Right renal pelvis (tissue), 4 donors: ENCODE data around the gene ATP13A5. TPM values are rescaled to one million over a fixed set of nuclear protein-coding genes. Genes with fewer than 3 reads are reported as not detected.

Experiments
- DNase-seq, 4 donors: peaks; one replicate each; pipeline ENCODE4 v3.0.0-alpha.2; 2013; ENCODE audit warnings: low read depth in 4 of 4, low spot score in 3 of 4, missing footprints in 1 of 4
- polyA plus RNA-seq, 4 donors: library from polyadenylated mRNA; unstranded; fragments of 120-200 nt; gene quantifications; one replicate each; pipeline ENCODE4 v1.2.1, GENCODE V29; 2013; ENCODE audit not compliant: insufficient read length in 4 of 4

Gene ATP13A5, protein sequence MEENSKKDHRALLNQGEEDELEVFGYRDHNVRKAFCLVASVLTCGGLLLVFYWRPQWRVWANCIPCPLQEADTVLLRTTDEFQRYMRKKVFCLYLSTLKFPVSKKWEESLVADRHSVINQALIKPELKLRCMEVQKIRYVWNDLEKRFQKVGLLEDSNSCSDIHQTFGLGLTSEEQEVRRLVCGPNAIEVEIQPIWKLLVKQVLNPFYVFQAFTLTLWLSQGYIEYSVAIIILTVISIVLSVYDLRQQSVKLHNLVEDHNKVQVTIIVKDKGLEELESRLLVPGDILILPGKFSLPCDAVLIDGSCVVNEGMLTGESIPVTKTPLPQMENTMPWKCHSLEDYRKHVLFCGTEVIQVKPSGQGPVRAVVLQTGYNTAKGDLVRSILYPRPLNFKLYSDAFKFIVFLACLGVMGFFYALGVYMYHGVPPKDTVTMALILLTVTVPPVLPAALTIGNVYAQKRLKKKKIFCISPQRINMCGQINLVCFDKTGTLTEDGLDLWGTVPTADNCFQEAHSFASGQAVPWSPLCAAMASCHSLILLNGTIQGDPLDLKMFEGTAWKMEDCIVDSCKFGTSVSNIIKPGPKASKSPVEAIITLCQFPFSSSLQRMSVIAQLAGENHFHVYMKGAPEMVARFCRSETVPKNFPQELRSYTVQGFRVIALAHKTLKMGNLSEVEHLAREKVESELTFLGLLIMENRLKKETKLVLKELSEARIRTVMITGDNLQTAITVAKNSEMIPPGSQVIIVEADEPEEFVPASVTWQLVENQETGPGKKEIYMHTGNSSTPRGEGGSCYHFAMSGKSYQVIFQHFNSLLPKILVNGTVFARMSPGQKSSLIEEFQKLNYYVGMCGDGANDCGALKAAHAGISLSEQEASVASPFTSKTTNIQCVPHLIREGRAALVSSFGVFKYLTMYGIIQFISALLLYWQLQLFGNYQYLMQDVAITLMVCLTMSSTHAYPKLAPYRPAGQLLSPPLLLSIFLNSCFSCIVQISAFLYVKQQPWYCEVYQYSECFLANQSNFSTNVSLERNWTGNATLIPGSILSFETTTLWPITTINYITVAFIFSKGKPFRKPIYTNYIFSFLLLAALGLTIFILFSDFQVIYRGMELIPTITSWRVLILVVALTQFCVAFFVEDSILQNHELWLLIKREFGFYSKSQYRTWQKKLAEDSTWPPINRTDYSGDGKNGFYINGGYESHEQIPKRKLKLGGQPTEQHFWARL
- polyA plus RNA-seq = under 1 TPM in 2 of 4 donors, not detected in 2; 0.08 to 0.20 TPM

DNA sequence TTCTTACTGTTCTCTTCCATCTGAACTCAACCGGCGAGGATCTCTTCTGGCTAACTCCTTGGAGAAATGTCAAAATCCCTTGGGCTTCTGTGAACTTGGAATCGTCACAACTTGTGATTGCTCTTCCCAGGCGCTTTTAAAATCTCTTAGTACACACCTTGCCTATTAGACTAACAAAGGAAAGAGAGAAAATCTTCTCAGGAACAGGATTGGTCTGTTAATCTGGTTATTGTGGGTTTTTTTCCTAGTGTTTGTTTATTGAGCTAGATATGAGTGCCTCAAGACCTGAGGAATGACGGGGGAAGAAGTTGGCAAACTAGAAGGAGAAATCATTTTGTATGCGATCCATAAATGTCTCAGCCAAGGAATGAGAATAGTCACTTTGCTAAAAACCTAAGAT lies at the start of gene ATP13A5:
TSS of gene ATP13A5 (minus strand) at position 48 of the 400 bp plus-strand sequence. CDS start at position 20, 28 bp downstream.
- DNase-seq = no peak

- no peak for DNase-seq
Observed at GRCh38 chr3:193418576-193419373, 40.2 kb upstream of the ATP13A5 start.

DNA sequence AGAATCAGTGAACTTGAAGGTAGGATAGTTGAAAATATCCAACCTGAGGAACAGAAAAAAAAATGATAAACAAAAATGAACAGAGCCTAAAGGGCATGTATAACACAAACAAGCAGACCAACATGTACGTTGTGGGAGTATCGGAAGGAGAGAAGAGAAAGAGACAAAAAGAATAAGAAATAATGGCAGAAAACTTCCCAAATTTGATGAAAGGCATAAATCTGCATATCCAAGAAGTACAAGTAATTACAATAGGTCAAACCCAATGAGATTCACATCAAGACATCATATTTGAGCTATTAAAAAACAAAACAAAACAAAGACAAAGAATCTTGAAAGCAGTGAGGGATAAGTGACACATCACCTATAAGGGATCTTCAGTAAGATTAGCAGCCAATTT lies 38.1 kb upstream of the ATP13A5 start:
- no peak for DNase-seq

DNA sequence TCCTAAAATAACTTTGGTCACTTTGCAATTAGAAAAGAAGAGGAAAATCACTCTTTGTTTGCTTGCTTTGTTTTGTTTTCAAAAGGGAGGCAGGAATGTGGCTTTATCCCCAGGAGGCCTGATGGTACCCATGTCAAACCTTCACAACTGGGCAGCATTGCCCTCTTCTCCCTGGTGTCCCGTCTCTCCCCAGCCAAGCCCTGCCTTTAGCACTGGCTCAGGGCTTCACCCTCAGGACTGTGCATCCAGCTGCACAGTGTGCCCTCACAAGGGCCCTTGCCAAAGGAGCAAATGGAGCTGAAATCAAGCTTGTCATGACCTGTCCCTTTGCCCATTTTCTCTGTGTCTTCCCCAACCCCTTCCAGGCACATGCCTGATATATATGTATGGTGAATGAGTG lies 29.1 kb upstream of the ATP13A5 start:
- DNase-seq = no peak

DNA sequence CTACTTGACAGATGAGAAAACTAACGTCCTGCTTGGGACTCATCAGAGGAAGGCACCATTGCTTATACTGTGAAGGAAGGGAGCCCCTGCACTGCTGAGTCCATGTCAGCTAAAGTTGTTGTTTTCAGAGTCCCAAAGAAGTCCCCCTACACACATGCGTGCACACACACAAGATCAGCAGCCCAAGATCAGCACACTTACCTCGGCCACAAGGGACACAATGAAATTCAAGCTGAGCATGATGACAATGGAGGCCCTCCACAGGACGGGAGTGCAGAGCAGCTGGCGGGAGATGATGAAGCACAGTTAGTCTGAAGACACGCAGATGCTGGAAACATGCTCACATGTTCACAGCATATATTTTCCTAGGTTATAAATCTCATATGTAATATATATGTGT lies 28.6 kb upstream of the ATP13A5 start:
- DNase-seq = no peak

DNA sequence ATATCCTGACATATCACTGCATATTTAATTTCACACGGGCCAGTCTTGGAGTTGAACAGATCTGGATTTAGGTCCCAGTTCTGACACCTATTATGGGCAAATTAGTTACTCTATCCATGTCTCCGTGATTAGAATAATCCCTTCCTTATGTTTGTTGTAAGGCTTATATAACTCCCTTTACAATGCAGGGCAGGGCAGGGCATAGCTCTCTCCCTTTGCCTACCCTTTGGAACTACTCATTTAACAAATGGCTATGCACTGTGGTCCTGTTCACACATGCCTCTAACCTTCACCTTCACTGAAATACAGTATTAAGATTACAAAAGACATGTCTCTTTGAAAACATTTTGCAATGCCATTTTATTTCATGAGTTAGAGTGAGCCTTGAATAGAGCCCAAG lies 24.8 kb upstream of the ATP13A5 start:
- no peak for DNase-seq

- DNase-seq = no peak
Observed at GRCh38 chr3:193400304-193400703, 21.8 kb upstream of the ATP13A5 start.

GRCh38 chr3:193396451-193397244 lies 18.1 kb upstream of the ATP13A5 start:
- no peak for DNase-seq

- DNase-seq = peak in 3 of 4 donors; percentile 11 to 40 (median 29)
Observed at GRCh38 chr3:193391902-193392301, 13.3 kb upstream of the ATP13A5 start.

DNA sequence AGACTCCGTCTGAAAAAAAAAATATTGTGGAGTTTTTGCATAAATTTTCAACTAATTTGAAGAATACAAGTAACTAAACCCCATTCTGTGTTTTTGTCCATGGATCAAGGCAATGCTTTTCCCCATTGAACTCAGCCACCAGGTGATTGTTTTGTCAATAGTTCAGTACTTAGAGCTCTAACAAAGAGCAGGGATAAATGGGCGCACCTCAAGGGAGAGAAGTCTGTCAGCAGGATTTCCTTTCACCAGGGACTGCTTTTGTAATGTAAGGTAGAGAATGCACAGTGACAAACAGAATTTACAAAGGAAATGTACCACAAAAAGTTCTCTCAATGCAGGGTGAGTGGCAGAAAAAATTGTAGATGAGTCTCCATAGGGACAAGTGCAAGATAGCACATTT lies 10.8 kb upstream of the ATP13A5 start:
- no peak for DNase-seq

DNA sequence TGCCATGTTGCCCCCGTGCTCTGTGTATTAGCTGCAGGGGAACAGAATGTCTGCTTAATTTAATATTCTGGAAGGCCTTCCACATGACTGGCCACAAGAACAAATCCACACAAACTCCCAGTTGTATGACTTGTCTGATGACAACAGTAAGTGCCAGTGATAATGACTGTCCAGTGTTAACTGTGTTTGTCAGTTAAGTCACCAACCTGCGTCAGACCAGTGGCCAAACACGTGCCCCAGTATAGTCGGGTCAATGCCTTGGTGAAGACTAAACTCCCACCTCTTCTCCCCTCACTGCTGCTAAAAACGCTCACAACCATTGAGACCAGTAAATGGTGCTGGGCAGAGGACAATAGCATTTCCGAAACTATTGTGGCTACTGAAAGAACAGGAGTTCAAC lies 9.8 kb upstream of the ATP13A5 start:
- DNase-seq = no peak

- DNase-seq = no peak
Observed at GRCh38 chr3:193387596-193387995, 9.0 kb upstream of the ATP13A5 start.

GRCh38 chr3:193377591-193377990 lies 962 bp downstream of the ATP13A5 start:
- DNase-seq = no peak

DNA sequence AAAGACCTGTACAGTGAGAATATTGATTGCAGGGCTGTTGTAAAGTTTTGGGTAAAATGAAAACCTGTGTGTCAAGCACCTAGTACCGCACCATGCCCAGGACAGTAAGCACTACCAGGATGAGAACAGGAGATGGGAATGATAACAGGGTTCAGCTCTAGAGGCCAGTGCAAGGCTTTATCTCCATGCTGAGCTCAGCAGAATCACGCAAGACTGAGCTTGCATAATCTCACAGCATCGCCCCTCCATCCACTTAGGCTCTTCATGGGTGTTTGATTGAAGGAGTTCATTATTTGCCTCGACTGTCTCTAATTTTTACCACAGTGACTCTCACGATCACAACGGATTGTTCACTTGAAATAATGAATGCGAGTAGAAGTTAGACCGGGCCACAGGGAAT lies 2.9 kb downstream of the ATP13A5 start:
- no peak for DNase-seq

GRCh38 chr3:193372783-193373182 lies 5.8 kb downstream of the ATP13A5 start:
- no peak for DNase-seq

DNA sequence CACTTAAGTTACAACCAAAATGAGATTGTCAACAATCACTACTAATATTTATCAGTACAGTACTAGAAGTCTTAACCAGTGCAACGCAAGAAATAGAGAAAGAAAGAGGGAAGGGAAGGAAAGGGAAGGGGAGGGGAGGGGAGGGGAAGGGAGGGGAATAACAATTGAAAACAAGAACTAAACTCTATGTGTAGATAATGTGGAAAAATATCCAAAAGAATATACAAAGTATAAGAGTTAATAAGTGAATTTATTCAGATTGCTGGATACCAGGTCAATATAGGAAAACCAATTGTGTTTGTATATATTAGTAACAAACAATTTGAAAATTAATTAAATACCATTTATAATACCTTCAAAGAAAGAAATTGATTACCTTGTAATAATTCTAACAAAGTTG lies 10.7 kb downstream of the ATP13A5 start:
- DNase-seq = no peak

DNA sequence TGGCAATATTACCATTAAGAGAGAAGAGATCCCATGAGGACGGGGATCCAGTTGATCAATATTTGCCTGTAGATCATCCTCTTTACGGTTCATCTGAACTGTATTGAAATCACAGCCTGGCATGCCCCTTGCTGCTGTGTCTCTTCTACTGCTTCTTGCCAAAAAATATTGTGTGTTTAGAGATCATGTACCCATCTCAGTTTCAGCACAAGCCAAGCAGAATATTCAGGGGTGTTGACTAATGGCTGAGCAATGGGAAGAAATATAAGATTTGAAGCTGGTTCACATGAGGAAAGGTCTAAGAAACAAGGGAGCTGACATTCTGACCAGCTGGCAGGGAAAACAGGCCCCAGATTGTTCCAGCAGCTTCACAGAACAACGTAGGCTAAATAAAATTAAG lies 21.3 kb downstream of the ATP13A5 start:
- no peak for DNase-seq

DNA sequence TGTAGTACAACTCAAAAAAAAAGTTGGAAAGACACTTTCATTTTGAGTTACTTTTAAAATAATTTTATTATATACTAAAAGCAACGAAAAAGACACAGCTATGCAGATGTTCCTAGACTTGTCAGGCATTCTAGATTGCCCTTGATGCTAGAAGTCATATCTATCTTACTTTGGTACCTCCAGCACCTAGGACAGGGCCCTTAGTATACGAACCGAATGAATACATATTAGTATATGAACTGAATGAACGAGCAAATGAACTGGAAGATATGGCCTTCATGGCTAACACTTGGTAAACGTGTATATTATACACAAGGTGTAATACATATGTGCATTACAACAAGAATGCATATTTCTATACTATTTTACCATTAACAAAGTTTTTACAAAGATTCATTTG lies 24.1 kb downstream of the ATP13A5 start:
- no peak for DNase-seq

GRCh38 chr3:193350744-193351143 lies 27.8 kb downstream of the ATP13A5 start:
- DNase-seq = no peak
